Smooth muscle cell of the pulmonary artery (primary cell): ENCODE data around the gene PEX5L. TPM values are rescaled to one million over a fixed set of nuclear protein-coding genes. Genes with fewer than 3 reads are reported as not detected.

ENCODE experiments used
- total RNA-seq: library from RNA; depleted of rRNA; stranded (reverse); fragments of >200 nt; gene quantifications from 2 replicates; pipeline ENCODE4 v1.2.3, GENCODE V29; 2014

PEX5L gene, protein sequence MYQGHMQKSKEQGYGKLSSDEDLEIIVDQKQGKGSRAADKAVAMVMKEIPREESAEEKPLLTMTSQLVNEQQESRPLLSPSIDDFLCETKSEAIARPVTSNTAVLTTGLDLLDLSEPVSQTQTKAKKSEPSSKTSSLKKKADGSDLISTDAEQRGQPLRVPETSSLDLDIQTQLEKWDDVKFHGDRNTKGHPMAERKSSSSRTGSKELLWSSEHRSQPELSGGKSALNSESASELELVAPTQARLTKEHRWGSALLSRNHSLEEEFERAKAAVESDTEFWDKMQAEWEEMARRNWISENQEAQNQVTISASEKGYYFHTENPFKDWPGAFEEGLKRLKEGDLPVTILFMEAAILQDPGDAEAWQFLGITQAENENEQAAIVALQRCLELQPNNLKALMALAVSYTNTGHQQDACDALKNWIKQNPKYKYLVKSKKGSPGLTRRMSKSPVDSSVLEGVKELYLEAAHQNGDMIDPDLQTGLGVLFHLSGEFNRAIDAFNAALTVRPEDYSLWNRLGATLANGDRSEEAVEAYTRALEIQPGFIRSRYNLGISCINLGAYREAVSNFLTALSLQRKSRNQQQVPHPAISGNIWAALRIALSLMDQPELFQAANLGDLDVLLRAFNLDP
- total RNA-seq, result 0.07 and 5.6 TPM in 2 replicates

GRCh38 chr3:180036671-180037455 is at the start of gene PEX5L:
Gene PEX5L, minus strand, starts transcription at chr3:180036937. Its CDS starts 338 bp downstream, at chr3:180036599.

